ENCODE data around the gene ZYX. TPM values are rescaled to one million over a fixed set of nuclear protein-coding genes. Genes with fewer than 3 reads are reported as not detected.

The ZYX gene
- total RNA-seq, 1 donor from 2014 or later = 86.2 TPM

DNA sequence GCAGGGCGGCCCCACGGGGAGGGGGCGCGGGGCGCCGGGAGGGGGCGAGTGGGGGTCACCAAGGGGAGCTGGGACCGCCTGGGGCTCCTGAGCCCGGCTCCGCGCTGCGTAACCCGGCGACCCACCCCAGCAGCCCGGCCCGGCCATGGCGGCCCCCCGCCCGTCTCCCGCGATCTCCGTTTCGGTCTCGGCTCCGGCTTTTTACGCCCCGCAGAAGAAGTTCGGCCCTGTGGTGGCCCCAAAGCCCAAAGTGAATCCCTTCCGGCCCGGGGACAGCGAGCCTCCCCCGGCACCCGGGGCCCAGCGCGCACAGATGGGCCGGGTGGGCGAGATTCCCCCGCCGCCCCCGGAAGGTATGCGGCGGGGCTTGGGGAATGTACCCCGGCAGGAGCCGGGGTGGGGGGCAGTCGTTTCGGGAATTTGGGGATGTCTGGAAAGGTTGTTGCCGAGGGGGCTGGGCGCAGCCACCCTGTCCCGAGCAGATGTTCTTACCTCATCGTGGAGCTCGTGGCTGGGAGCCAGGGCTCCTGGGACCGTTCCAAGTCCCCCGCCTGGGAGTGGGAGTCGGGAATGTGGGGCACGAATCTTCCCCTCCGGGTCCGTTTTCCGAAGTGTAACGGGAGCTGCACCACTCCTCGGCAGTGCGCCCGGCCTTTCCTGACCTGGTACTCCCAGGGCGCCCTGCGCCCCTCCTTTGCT is 431 bp downstream of the ZYX start:
- intact Hi-C loops (cut with DNase I) = loop anchor here (5.0 kb wide), 1 partner anchor 94 kb away; the partner anchor contains the start of gene CASP2
- DNase-seq (ENCODE audit: extremely low spot score in 2 of 2) = no peak
- H3K4me3 ChIP-seq = peak overlapping the region; percentile 93 to 99
- no peaks in the 10 kb centered on the region for H3K9me3 ChIP-seq
- H3K4me1 ChIP-seq = peaks cover 67% of the 10 kb centered on the region
- TF ChIP-seq, protein P1, sequence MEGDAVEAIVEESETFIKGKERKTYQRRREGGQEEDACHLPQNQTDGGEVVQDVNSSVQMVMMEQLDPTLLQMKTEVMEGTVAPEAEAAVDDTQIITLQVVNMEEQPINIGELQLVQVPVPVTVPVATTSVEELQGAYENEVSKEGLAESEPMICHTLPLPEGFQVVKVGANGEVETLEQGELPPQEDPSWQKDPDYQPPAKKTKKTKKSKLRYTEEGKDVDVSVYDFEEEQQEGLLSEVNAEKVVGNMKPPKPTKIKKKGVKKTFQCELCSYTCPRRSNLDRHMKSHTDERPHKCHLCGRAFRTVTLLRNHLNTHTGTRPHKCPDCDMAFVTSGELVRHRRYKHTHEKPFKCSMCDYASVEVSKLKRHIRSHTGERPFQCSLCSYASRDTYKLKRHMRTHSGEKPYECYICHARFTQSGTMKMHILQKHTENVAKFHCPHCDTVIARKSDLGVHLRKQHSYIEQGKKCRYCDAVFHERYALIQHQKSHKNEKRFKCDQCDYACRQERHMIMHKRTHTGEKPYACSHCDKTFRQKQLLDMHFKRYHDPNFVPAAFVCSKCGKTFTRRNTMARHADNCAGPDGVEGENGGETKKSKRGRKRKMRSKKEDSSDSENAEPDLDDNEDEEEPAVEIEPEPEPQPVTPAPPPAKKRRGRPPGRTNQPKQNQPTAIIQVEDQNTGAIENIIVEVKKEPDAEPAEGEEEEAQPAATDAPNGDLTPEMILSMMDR (IDR thresholded peaks at IDR 0.05) = no peak
- TF ChIP-seq POLR2AphosphoS5 (IDR thresholded peaks at IDR 0.05; ENCODE audit: insufficient read depth in 1 of 2, low read depth in 1 of 2) = peak in 1 of 2 donors; percentile 64
- peak overlapping the region; percentile 94 for H3K27ac ChIP-seq
- no peaks in the 10 kb centered on the region for H3K36me3 ChIP-seq
- H3K27me3 ChIP-seq = no peaks in the 10 kb centered on the region

DNA sequence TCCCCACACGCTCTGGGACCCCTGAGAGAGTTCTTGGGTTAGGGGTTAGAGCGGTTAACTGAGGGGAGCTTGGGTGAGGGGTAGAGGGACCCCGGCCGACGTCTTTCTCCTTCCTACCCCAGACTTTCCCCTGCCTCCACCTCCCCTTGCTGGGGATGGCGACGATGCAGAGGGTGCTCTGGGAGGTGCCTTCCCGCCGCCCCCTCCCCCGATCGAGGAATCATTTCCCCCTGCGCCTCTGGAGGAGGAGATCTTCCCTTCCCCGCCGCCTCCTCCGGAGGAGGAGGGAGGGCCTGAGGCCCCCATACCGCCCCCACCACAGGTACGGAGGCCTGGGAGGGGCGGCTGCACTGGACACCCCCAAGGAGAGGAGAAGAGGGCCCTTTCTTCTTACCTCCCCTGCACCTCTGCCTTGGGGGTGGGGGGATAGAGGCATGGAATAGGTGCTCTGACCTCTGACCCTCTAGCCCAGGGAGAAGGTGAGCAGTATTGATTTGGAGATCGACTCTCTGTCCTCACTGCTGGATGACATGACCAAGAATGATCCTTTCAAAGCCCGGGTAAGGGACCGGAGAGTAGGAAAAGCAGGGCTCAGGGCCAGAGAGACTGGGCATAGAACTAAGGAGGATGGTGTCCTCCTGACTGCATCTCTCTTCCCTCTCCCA is 1.1 kb downstream of the ZYX start:
- no peaks in the 10 kb centered on the region for H3K36me3 ChIP-seq
- intact Hi-C loops (cut with DNase I) = loop anchor here (5.0 kb wide), 1 partner anchor 95 kb away; the partner anchor contains the start of gene CASP2
- H3K27me3 ChIP-seq = no peaks in the 10 kb centered on the region
- H3K4me1 ChIP-seq = peaks cover 73% of the 10 kb centered on the region
- H3K27ac ChIP-seq = peak overlapping the region; percentile 94
- no peaks in the 10 kb centered on the region for H3K9me3 ChIP-seq
- TF ChIP-seq POLR2A (IDR thresholded peaks at IDR 0.05) (no peak), POLR2AphosphoS5 (IDR thresholded peaks at IDR 0.05; ENCODE audit: insufficient read depth in 1 of 2, low read depth in 1 of 2) (peak in 1 of 2 donors; percentile 10)
- TF ChIP-seq, protein P1 (IDR thresholded peaks at IDR 0.05) = no peak
- peak overlapping the region; percentile 93 to 99 for H3K4me3 ChIP-seq
- no peak for DNase-seq (ENCODE audit: extremely low spot score in 2 of 2)

DNA sequence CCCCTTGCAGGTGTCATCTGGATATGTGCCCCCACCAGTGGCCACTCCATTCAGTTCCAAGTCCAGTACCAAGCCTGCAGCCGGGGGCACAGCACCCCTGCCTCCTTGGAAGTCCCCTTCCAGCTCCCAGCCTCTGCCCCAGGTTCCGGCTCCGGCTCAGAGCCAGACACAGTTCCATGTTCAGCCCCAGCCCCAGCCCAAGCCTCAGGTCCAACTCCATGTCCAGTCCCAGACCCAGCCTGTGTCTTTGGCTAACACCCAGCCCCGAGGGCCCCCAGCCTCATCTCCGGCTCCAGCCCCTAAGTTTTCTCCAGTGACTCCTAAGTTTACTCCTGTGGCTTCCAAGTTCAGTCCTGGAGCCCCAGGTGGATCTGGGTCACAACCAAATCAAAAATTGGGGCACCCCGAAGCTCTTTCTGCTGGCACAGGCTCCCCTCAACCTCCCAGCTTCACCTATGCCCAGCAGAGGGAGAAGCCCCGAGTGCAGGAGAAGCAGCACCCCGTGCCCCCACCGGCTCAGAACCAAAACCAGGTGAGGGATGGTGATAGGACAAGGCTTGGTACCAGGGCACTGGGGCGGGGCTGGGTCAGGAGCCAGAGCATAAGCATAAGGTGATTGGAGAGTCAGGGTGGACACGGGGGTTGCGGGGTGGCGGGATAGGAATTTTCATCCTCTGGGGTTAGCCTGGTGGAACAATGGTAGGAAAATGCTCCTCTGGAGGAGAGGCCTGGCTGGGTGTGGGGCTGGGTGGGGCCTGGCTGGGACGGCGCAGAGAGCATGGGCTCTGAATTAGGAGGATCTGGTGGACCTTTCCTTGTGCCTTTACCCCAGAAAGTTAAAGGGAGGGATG is 1.9 kb downstream of the ZYX start:
- intact Hi-C loops (cut with DNase I) = loop anchor here (1.0 to 5.0 kb wide), 2 partner anchors 8 to 96 kb away; partner anchors contain the start of gene CASP2
- TF ChIP-seq, protein P1 (IDR thresholded peaks at IDR 0.05) = peak in 1 of 3 experiments; percentile 5
- no peak for TF ChIP-seq POLR2A (IDR thresholded peaks at IDR 0.05)
- peak overlapping the region; percentile 94 for H3K27ac ChIP-seq
- no peak for DNase-seq (ENCODE audit: extremely low spot score in 2 of 2)
- peaks cover 76% of the 10 kb centered on the region for H3K4me1 ChIP-seq
- H3K9me3 ChIP-seq = no peaks in the 10 kb centered on the region
- H3K27me3 ChIP-seq = no peaks in the 10 kb centered on the region
- peak overlapping the region; percentile 93 to 99 for H3K4me3 ChIP-seq
- H3K36me3 ChIP-seq = peaks cover 0 to 3% of the 10 kb centered on the region in 2 donors

DNA sequence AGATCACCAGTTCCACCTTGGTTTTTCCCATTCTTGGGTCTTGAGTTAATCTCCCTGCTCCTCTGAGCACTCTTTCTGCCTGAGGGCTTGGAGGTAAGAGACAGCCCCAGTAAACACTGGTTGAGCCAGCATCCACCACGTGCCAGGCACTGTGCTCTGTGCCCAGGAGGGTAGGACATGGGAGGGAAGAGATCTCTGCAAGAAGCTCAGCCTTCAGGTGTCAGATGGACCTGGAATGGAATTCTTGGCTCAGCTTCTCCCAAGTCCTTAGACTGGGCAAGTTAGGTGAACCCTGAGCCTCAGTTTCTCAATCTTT is 2.5 kb downstream of the ZYX start:
- H3K27ac ChIP-seq = peak overlapping the region; percentile 94
- intact Hi-C loops (cut with DNase I) = loop anchor here (1.0 to 5.0 kb wide), 2 partner anchors 8 to 96 kb away; partner anchors contain the start of gene CASP2
- H3K4me3 ChIP-seq = peak overlapping the region; percentile 93 to 99
- H3K9me3 ChIP-seq = no peaks in the 10 kb centered on the region
- DNase-seq (ENCODE audit: extremely low spot score in 2 of 2) = no peak
- no peak for TF ChIP-seq POLR2A (IDR thresholded peaks at IDR 0.05)
- no peaks in the 10 kb centered on the region for H3K27me3 ChIP-seq
- H3K4me1 ChIP-seq = peaks cover 71% of the 10 kb centered on the region
- peaks cover 0 to 9% of the 10 kb centered on the region in 2 donors for H3K36me3 ChIP-seq

DNA sequence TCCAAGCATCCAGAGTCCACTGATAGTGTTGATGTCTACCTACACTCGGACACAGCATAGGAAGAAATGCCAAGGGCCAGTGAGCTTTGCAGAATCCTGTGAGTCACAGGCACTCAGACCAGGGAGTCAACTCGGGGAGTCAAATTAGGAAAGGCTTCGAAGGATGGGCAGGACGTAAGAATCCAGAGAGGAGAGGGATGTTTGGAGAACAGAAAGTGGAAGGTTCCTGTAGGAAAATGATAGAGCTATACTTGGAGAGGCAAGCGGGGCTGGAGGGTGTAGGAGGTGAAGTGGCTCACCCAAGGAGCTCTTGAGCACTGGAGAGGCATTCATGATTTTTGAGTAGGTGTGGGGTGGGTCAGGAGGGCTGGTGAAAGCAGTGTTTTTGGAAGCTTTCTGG is 3.0 kb downstream of the ZYX start:
- H3K9me3 ChIP-seq = no peaks in the 10 kb centered on the region
- intact Hi-C loops (cut with DNase I) = loop anchor here (5.0 kb wide), 1 partner anchor 97 kb away; the partner anchor contains the start of gene CASP2
- DNase-seq (ENCODE audit: extremely low spot score in 2 of 2) = no peak
- peaks cover 0 to 14% of the 10 kb centered on the region in 2 donors for H3K36me3 ChIP-seq
- peak overlapping the region; percentile 93 to 99 for H3K4me3 ChIP-seq
- peak overlapping the region; percentile 94 for H3K27ac ChIP-seq
- no peaks in the 10 kb centered on the region for H3K27me3 ChIP-seq
- TF ChIP-seq POLR2AphosphoS5 (IDR thresholded peaks at IDR 0.05; ENCODE audit: insufficient read depth in 1 of 2, low read depth in 1 of 2) = no peak
- TF ChIP-seq, protein P1 (IDR thresholded peaks at IDR 0.05) = no peak
- H3K4me1 ChIP-seq = peaks cover 65% of the 10 kb centered on the region

Measured in vagina (tissue), 2 donors.